ENCODE measurements around the gene GON7. TPM values are rescaled to one million over a fixed set of nuclear protein-coding genes. Genes with fewer than 3 reads are reported as not detected.

Gene GON7, protein sequence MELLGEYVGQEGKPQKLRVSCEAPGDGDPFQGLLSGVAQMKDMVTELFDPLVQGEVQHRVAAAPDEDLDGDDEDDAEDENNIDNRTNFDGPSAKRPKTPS
- 10 to 100 TPM in 1 of 6 experiments, 1 to 10 TPM in 5; 7.9 to 10.1 (median 9.1) TPM for total RNA-seq (2021; fragmentation: NEBNext Ultra II Directional; extraction: Animal tissue kit (Norgen Biotek cat#: 25700))
- long read RNA-seq, transcript GON7-201 (2 exons, 1,154 nt), result major isoform, 18 of 18 reads
- long read RNA-seq, partial matches to known transcripts, result 0 of 18 reads
- long read RNA-seq, other reads (novel, unspliced or antisense), result 0 of 18 reads

DNA sequence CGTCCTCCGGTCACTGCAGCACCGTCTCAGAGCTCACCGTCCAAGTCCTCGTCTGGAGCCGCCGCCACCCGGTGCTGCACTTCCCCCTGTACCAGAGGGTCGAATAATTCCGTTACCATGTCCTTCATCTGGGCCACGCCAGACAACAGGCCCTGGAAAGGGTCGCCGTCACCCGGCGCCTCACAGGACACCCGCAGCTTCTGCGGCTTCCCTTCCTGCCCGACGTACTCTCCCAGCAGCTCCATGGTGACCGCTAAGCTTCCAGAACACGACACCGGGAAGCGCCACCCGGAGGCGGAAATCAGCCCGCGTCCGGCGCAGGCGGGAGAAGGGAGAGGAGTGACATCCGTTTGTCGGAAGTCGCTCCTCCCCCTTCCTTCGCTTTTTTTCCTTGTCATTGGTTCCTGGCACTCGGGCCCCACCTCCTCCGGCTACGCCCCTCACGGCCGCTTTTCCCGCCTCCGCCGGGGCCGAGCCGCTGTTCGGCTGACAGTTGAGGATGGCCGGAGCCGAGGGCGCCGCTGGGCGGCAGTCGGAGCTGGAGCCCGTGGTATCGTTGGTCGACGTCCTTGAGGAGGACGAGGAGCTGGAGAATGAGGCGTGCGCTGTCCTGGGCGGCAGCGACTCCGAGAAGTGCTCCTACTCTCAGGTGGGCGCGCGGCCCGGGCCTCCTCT lies at the start of gene GON7, which contains the start of gene UBR7:
Gene GON7 (minus strand): TSS at position 273 of the 675 bp plus-strand sequence. CDS start 28 bp downstream, at position 245.
Gene UBR7 (plus strand): TSS at position 464 of the 675 bp plus-strand sequence. CDS start 36 bp downstream, at position 500.
- TF ChIP-seq, protein P1, sequence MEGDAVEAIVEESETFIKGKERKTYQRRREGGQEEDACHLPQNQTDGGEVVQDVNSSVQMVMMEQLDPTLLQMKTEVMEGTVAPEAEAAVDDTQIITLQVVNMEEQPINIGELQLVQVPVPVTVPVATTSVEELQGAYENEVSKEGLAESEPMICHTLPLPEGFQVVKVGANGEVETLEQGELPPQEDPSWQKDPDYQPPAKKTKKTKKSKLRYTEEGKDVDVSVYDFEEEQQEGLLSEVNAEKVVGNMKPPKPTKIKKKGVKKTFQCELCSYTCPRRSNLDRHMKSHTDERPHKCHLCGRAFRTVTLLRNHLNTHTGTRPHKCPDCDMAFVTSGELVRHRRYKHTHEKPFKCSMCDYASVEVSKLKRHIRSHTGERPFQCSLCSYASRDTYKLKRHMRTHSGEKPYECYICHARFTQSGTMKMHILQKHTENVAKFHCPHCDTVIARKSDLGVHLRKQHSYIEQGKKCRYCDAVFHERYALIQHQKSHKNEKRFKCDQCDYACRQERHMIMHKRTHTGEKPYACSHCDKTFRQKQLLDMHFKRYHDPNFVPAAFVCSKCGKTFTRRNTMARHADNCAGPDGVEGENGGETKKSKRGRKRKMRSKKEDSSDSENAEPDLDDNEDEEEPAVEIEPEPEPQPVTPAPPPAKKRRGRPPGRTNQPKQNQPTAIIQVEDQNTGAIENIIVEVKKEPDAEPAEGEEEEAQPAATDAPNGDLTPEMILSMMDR (IDR thresholded peaks at IDR 0.05), result peak; percentile 68
- Mint-ChIP-seq H3K27ac (peak within 1 kb of the TSS; percentile 96), H3K27me3 (ENCODE audit: insufficient read depth) (peaks cover 1% of the 10 kb centered on the region; the same call in 1 of the 2 replicates), H3K4me1 (ENCODE audit: low read depth) (peaks cover 33% of the 10 kb centered on the region), H3K36me3 (ENCODE audit: low read depth) (0 out of 2 replicates have a peak, but pooled peaks cover 5% of the 10 kb centered on the region), H3K4me3 (peak within 1 kb of the TSS; percentile 90), H3K9me3 (no peaks in the 10 kb centered on the region)
- peak; percentile 97 for DNase-seq

DNA sequence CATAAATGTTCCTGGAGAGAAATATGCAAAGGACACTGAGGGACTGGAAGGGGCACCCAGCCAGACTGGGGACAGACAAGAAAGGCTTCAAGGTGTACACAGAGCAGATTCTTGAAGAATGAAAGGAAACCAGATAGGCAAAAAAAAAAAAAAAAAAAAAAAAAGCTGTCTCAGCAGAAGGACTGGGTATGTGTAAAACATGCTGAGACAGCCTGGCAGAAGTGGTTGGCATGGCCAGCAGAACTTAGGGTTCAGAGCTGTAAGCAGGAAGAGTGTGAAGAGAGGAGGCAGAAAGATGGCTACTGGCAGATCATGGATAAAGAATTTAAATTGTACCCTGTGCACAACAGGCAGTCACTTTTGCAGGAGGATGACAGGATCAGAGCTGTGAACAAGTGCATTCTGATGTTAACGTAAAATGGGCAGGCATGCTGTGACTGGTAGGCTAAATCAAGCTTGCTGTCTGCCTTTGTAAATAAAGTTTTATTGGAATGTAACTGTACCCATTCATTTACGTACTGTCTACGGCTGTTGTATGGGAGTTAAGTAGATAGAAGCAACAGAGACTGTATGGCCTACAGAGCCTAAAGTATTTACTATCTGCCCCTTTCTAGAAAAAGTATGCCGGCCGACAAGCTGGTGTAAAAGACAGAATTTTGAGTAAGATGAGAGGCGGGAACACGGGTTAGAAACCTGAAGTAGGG lies 42.4 kb upstream of the GON7 start:
- no peak overlapping the region for H3K27ac Mint-ChIP-seq
- TF ChIP-seq, protein P1 (IDR thresholded peaks at IDR 0.05), result no peak
- no peaks in the 10 kb centered on the region for H3K27me3 Mint-ChIP-seq (ENCODE audit: insufficient read depth)
- H3K4me3 Mint-ChIP-seq, result no peak overlapping the region
- peaks cover 7% of the 10 kb centered on the region for H3K36me3 Mint-ChIP-seq (ENCODE audit: low read depth)
- no peaks in the 10 kb centered on the region for H3K4me1 Mint-ChIP-seq (ENCODE audit: low read depth)
- DNase-seq, result no peak
- H3K9me3 Mint-ChIP-seq, result no peaks in the 10 kb centered on the region

DNA sequence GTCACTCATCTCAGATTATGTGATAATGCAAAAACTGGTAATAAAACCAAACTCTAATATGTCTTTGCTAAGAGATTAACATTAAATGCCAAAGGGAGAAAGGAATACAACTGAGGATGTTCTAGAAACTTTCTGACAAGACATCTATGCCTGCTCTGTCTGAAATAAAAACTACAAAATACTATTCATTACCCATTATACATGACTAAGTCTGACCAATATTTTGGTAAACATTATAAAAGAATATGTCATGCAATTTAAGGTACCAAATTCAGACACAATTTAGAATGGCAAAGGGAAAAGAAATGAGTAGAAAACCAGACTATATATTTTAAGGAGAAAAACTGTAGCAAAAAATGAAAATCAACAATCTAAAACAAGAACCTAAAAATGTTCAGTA lies 39.7 kb upstream of the GON7 start:
- no peaks in the 10 kb centered on the region for H3K27me3 Mint-ChIP-seq (ENCODE audit: insufficient read depth)

DNA sequence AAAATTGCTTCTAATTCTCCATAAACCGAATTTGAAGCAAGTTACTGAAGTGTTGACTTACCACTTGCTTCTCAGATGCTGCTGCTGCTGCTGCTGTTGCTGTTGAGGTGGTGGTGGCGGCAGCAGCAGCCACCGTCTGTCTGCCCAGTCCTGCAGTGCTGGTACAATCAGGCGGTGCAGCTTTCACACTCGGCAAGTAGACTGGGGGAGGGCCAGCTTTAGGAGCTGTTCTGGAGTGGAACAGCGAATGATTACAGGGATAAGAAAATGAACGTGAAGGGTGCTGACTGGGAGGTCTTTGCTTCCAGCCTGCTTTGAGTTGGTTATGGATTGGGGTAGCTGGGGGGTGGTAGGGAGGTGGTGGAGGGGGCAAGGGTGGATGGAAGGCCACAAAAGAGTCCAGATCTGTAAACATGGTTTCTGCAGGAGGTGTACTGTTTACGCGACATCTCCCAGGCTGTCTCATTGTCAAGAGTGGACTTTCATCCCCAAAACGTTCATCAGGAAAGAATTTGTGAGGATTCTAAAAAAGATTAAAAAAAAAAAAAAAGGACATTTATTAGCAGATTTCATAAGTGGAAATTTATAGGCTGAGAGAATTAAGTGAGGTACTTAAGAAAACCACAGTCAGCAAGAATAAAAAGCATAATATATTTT lies 39.0 kb upstream of the GON7 start:
- DNase-seq, result no peak
- peaks cover 16% of the 10 kb centered on the region for H3K4me1 Mint-ChIP-seq (ENCODE audit: low read depth)
- TF ChIP-seq, protein P1 (IDR thresholded peaks at IDR 0.05), result no peak
- H3K27me3 Mint-ChIP-seq (ENCODE audit: insufficient read depth), result no peaks in the 10 kb centered on the region
- H3K4me3 Mint-ChIP-seq, result no peak overlapping the region
- no peak overlapping the region for H3K27ac Mint-ChIP-seq
- H3K36me3 Mint-ChIP-seq (ENCODE audit: low read depth), result peaks cover 26% of the 10 kb centered on the region
- no peaks in the 10 kb centered on the region for H3K9me3 Mint-ChIP-seq

More for the DNA sequence above, 39.7 kb upstream of the GON7 start:
- TF ChIP-seq, protein P1 (IDR thresholded peaks at IDR 0.05), result no peak
- Mint-ChIP-seq H3K9me3 (no peaks in the 10 kb centered on the region), H3K27ac (no peak overlapping the region), H3K4me1 (ENCODE audit: low read depth) (peaks cover 9% of the 10 kb centered on the region), H3K36me3 (ENCODE audit: low read depth) (peaks cover 25% of the 10 kb centered on the region), H3K4me3 (no peak overlapping the region)
- no peak for DNase-seq

DNA sequence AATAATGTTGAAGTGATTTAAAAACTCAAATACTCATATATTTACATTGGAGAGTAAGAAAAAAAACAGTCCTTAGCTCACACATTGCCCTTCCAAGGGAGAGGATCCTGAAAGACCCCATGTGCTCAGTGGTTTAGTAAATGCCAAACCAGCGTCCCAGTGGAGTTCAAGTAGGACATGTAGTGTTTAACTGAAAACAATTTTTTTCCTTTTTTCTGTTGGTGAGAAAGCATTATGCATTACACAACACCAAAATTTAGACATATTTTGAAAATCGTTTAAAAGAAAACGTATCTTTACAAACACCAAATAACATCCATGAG lies 33.8 kb upstream of the GON7 start:
- H3K36me3 Mint-ChIP-seq (ENCODE audit: low read depth), result peaks cover 25% of the 10 kb centered on the region
- H3K4me1 Mint-ChIP-seq (ENCODE audit: low read depth), result peaks cover 38% of the 10 kb centered on the region
- H3K27ac Mint-ChIP-seq, result peak overlapping the region; percentile 79
- H3K9me3 Mint-ChIP-seq, result no peaks in the 10 kb centered on the region
- DNase-seq, result no peak
- no peaks in the 10 kb centered on the region for H3K27me3 Mint-ChIP-seq (ENCODE audit: insufficient read depth)
- TF ChIP-seq, protein P1 (IDR thresholded peaks at IDR 0.05), result no peak
- peak overlapping the region; percentile 63 for H3K4me3 Mint-ChIP-seq

Measured in HFFc6 (cell line).